Left lung (tissue), 10 donors: ENCODE measurements around the gene PROZ. TPM values are rescaled to one million over a fixed set of nuclear protein-coding genes. Genes with fewer than 3 reads are reported as not detected.

ENCODE experiments used
- ATAC-seq: fragments of 200-7000 bp; cut with Tn5 transposase; one replicate; pipeline ENCODE4 v1.9.1; 2020; ENCODE audit warnings: moderate library complexity
- DNase-seq, 4 donors: peaks; one replicate each; pipeline ENCODE4 v3.0.0-alpha.2; 2013 to 2020
- H3K27ac ChIP-seq, 2 donors: fragments of 200-600 bp; sonication (generic) in 1 of 2; one replicate each; pipeline versions ENCODE4 v1.5.0 to v1.8.0; 2020 to 2021
- H3K27me3 ChIP-seq, 2 donors: fragments of 200-600 bp; sonication (generic) in 1 of 2; one replicate each; pipeline versions ENCODE4 v1.5.0 to v1.8.0; 2020 to 2021
- H3K36me3 ChIP-seq, 2 donors: fragments of 200-600 bp; sonication (generic) in 1 of 2; one replicate each; pipeline versions ENCODE4 v1.5.0 to v1.8.0; 2020 to 2021
- H3K4me1 ChIP-seq, 2 donors: fragments of 200-600 bp; one replicate each; pipeline ENCODE4 v1.8.0; 2021
- H3K4me3 ChIP-seq, 2 donors: fragments of 200-600 bp; sonication (generic) in 1 of 2; one replicate each; pipeline versions ENCODE4 v1.5.0 to v1.8.0; 2020 to 2021; ENCODE audit warnings: mild to moderate bottlenecking in 1 of 2
- H3K9me3 ChIP-seq, 2 donors: fragments of 200-600 bp; sonication (generic) in 1 of 2; one replicate each; pipeline versions ENCODE4 v1.5.0 to v1.8.0; 2020 to 2021
- CTCF ChIP-seq, 2 donors: fragments of 200-600 bp; sonication (generic) in 1 of 2; IDR thresholded peaks; one replicate each; pipeline versions ENCODE4 v1.5.0 to v1.8.0; 2021; ENCODE audit warnings: antibody characterized with exemption in 2 of 2
- intact Hi-C, 2 donors: fragments of 100-400 bp; cut with DNase I; formaldehyde crosslinking; loops; one replicate each; pipeline versions ENCODE4 v1.11.2 to v1.14.2; 2022
- polyA plus RNA-seq, 6 donors: library from polyadenylated mRNA; unstranded; fragments of 120-200 nt; gene quantifications; one replicate each; pipeline ENCODE4 v1.2.1, GENCODE V29; 2013; ENCODE audit not compliant: insufficient read length in 6 of 6
- total RNA-seq, 2 donors: library from RNA; stranded (reverse); fragmentation: NEBNext Ultra II Directional; extraction: Animal tissue kit (Norgen Biotek cat#: 25700); gene quantifications; one replicate each; pipeline ENCODE4 v1.2.1, GENCODE V29; 2021
- donor health status: DM: no; HTN: yes; CAD: no.
- donor health status: DM: no; HTN: no; CAD: no.

PROZ gene
- total and polyA plus RNA-seq, 8 donors: 0.13 to 0.55 (median 0.27) TPM; not detected in 2

- no peaks in the 10 kb centered on the region for H3K36me3 ChIP-seq
- H3K4me1 ChIP-seq: no peaks in the 10 kb centered on the region
- peaks cover 0 to 10% of the 10 kb centered on the region in 2 donors for H3K27me3 ChIP-seq
- intact Hi-C loops: no loop called here
- no peaks in the 10 kb centered on the region for H3K9me3 ChIP-seq
- H3K27ac ChIP-seq: no peak overlapping the region
- no peak for TF ChIP-seq CTCF (IDR thresholded peaks at IDR 0.05)
- no peak overlapping the region for H3K4me3 ChIP-seq
- ATAC-seq: no peak
- peak in 1 of 4 donors; percentile 41 for DNase-seq
These were observed 42.1 kb upstream of the PROZ start for GRCh38 chr13:113116206-113116800.

GRCh38 chr13:113116871-113117271 is 41.6 kb upstream of the PROZ start:
- Histone ChIP-seq H3K9me3 (no peaks in the 10 kb centered on the region), H3K27ac (no peak overlapping the region), H3K4me3 (no peak overlapping the region), H3K4me1 (no peaks in the 10 kb centered on the region), H3K36me3 (no peaks in the 10 kb centered on the region), H3K27me3 (peaks cover 0 to 10% of the 10 kb centered on the region in 2 donors)
- no peak for ATAC-seq
- no peak for TF ChIP-seq CTCF (IDR thresholded peaks at IDR 0.05)
- DNase-seq: peak in 1 of 4 donors; percentile 37
- intact Hi-C loops: no loop called here

GRCh38 chr13:113117335-113117872 is 41.0 kb upstream of the PROZ start:
- intact Hi-C loops: no loop called here
- DNase-seq (peak in 2 of 4 donors; percentile 23 to 56), ATAC-seq (no peak)
- Histone ChIP-seq H3K27me3 (peaks cover 0 to 10% of the 10 kb centered on the region in 2 donors), H3K27ac (no peak overlapping the region), H3K4me1 (no peaks in the 10 kb centered on the region), H3K36me3 (no peaks in the 10 kb centered on the region), H3K4me3 (no peak overlapping the region), H3K9me3 (no peaks in the 10 kb centered on the region)
- no peak for TF ChIP-seq CTCF (IDR thresholded peaks at IDR 0.05)

- Histone ChIP-seq H3K4me1 (no peaks in the 10 kb centered on the region), H3K9me3 (no peaks in the 10 kb centered on the region), H3K4me3 (no peak overlapping the region), H3K27me3 (peaks cover 0 to 10% of the 10 kb centered on the region in 2 donors), H3K27ac (no peak overlapping the region), H3K36me3 (no peaks in the 10 kb centered on the region)
- DNase-seq (no peak), ATAC-seq (no peak)
- no peak for TF ChIP-seq CTCF (IDR thresholded peaks at IDR 0.05)
- intact Hi-C loops: no loop called here
These were observed 40.6 kb upstream of the PROZ start for GRCh38 chr13:113117911-113118260.

- intact Hi-C loops: no loop called here
- DNase-seq: peak in 2 of 4 donors; percentile 29 to 73
- H3K27me3 ChIP-seq: peaks cover 0 to 5% of the 10 kb centered on the region in 2 donors
- H3K36me3 ChIP-seq: no peaks in the 10 kb centered on the region
- TF ChIP-seq CTCF (IDR thresholded peaks at IDR 0.05): no peak
- no peak overlapping the region for H3K4me3 ChIP-seq
- no peaks in the 10 kb centered on the region for H3K9me3 ChIP-seq
- no peak overlapping the region for H3K27ac ChIP-seq
- no peaks in the 10 kb centered on the region for H3K4me1 ChIP-seq
- no peak for ATAC-seq
These were observed 40.0 kb upstream of the PROZ start for GRCh38 chr13:113118261-113119021.
